HepG2 (cell line): ENCODE data around the gene PLSCR1. TPM values are rescaled to one million over a fixed set of nuclear protein-coding genes. Genes with fewer than 3 reads are reported as not detected.

Experiments
- CSRNP2 ChIP-seq: sonication (generic); formaldehyde crosslinking; conservative IDR thresholded peaks from 2 replicates; pipeline ENCODE4 v1.8.0; 2022; ENCODE audit warnings: low read depth, missing genetic modification reagents
- GTF3A ChIP-seq: sonication (generic); formaldehyde crosslinking; conservative IDR thresholded peaks from 2 replicates; pipeline ENCODE4 v1.4.0; 2020; ENCODE audit warnings: mild to moderate bottlenecking, missing genetic modification reagents
- GZF1 ChIP-seq: sonication (generic); formaldehyde crosslinking; IDR thresholded peaks from 2 replicates; pipeline ENCODE4 v1.5.1; 2020; ENCODE audit warnings: mild to moderate bottlenecking, missing genetic modification reagents
- HNF1A ChIP-seq, 2 experiments: sonication (generic) in 1 of 2; formaldehyde crosslinking in 1 of 2; IDR thresholded peaks; 2 replicates each; pipeline versions ENCODE4 v1.4.0 to v1.6.1; 2016 to 2020; ENCODE audit warnings: borderline replicate concordance in 1 of 2, low read depth in 1 of 2, mild to moderate bottlenecking in 1 of 2, missing genetic modification reagents in 1 of 2
- JUNB ChIP-seq: sonication (generic); formaldehyde crosslinking; IDR thresholded peaks from 2 replicates; pipeline ENCODE4 v1.8.0; 2022; ENCODE audit warnings: missing genetic modification reagents, mild to moderate bottlenecking, borderline replicate concordance
- MNT ChIP-seq: fragments of 450-650 bp; IDR thresholded peaks from 2 replicates; pipeline ENCODE4 v1.6.1; 2016
- NFIC ChIP-seq: IDR thresholded peaks from 2 replicates; pipeline ENCODE4 v1.6.1; 2012; ENCODE audit warnings: mild to moderate bottlenecking, low read length, inconsistent platforms
- RNF2 ChIP-seq: fragments of 450-650 bp; conservative IDR thresholded peaks from 2 replicates; pipeline ENCODE4 v1.6.1; 2016; ENCODE audit warnings: low read depth
- SIX1 ChIP-seq: sonication (generic); formaldehyde crosslinking; IDR thresholded peaks from 2 replicates; pipeline ENCODE4 v1.4.0; 2020; ENCODE audit warnings: missing genetic modification reagents, borderline replicate concordance
- SP4 ChIP-seq: sonication (generic); formaldehyde crosslinking; IDR thresholded peaks from 2 replicates; pipeline ENCODE4 v1.8.1; 2023; ENCODE audit warnings: mild to moderate bottlenecking, missing genetic modification reagents
- U2AF2 ChIP-seq: fragments of 200-400 bp; formaldehyde crosslinking; IDR thresholded peaks from 2 replicates; pipeline ENCODE4 v1.6.1; 2017; ENCODE audit warnings: low read depth, mild to moderate bottlenecking, low read length
- ZNF160 ChIP-seq: sonication (generic); formaldehyde crosslinking; IDR thresholded peaks from 2 replicates; pipeline ENCODE4 v1.8.0; 2022; ENCODE audit warnings: mild to moderate bottlenecking, inconsistent platforms, missing genetic modification reagents
- ZNF350 ChIP-seq: sonication (generic); formaldehyde crosslinking; IDR thresholded peaks from 2 replicates; pipeline ENCODE4 v1.4.0; 2020; ENCODE audit warnings: mild to moderate bottlenecking, low read depth, missing genetic modification reagents, borderline replicate concordance
- ZNF503 ChIP-seq: sonication (generic); formaldehyde crosslinking; IDR thresholded peaks from 2 replicates; pipeline ENCODE4 v1.4.0; 2020; ENCODE audit warnings: missing genetic modification reagents
- ZNF691 ChIP-seq: sonication (generic); formaldehyde crosslinking; IDR thresholded peaks from 2 replicates; pipeline ENCODE4 v1.4.0; 2020; ENCODE audit warnings: missing genetic modification reagents, low read depth, mild to moderate bottlenecking, borderline replicate concordance
- ZNF839 ChIP-seq: sonication (generic); formaldehyde crosslinking; IDR thresholded peaks from 2 replicates; pipeline ENCODE4 v1.4.0; 2020; ENCODE audit warnings: missing genetic modification reagents, mild to moderate bottlenecking, borderline replicate concordance
- ZNF878 ChIP-seq: sonication (generic); formaldehyde crosslinking; IDR thresholded peaks from 2 replicates; pipeline ENCODE4 v1.8.1; 2023; ENCODE audit warnings: mild to moderate bottlenecking, missing genetic modification reagents, moderate library complexity
- polyA plus RNA-seq, 8 experiments: library from polyadenylated mRNA; depleted of rRNA in 3 of 8; stranded (reverse) in 7 of 8; unstranded in 1 of 8; fragments of >200 nt; fragmentation: Illumina TruSeq in 4 of 8; extraction: Trizol in 4 of 8; gene quantifications; 2 replicates each; pipeline versions ENCODE4 v1.2.1 to v1.2.3, GENCODE V29; 2011 to 2016; ENCODE audit warnings: low read depth in 4 of 8, missing spikeins in 1 of 8, mixed read lengths in 1 of 8; ENCODE audit not compliant: insufficient read depth in 1 of 8
- total RNA-seq, 5 experiments: library from RNA; depleted of rRNA; stranded (reverse); fragments of >200 nt; fragmentation: Illumina TruSeq; extraction: Trizol; gene quantifications; 2 replicates each; pipeline ENCODE4 v1.2.3, GENCODE V29; 2016; ENCODE audit warnings: low read depth in 1 of 5

Gene PLSCR1
- total and polyA plus RNA-seq, 2 of the 13 experiments (the other 11 are each of a cell fraction or from before 2014, with no cell fraction given), result 33.8 to 34.1 TPM

GRCh38 chr3:146544002-146544928, at the start of gene PLSCR1 (continued):
- TF ChIP-seq ZNF350 (CRISPR knock-in tag), result no peak; the same call in 1 of the 2 replicates
- no peak for TF ChIP-seq U2AF2
- no peak for TF ChIP-seq ZNF878 (CRISPR knock-in tag)
- TF ChIP-seq RNF2, result no peak
- no peak for TF ChIP-seq CSRNP2
- TF ChIP-seq SP4 (CRISPR knock-in tag), result 0 out of 2 replicates have a peak, but pooled peaks have one; percentile 6
- no peak for TF ChIP-seq SIX1 (CRISPR knock-in tag)
- TF ChIP-seq HNF1A (IDR thresholded peaks at IDR 0.05; ENCODE audit: low read depth), result no peak
- TF ChIP-seq HNF1A (CRISPR knock-in tag; IDR thresholded peaks at IDR 0.05; ENCODE audit: borderline replicate concordance), result 0 out of 2 replicates have a peak, but pooled peaks have one; percentile 48
- peak; percentile 48; the same call in 1 of the 2 replicates for TF ChIP-seq ZNF160 (CRISPR knock-in tag)
- no peak for TF ChIP-seq JUNB (CRISPR knock-in tag)
- no peak for TF ChIP-seq GZF1
- no peak for TF ChIP-seq NFIC
- TF ChIP-seq ZNF839 (CRISPR knock-in tag), result no peak
- TF ChIP-seq MNT, result no peak
- peak; percentile 50; the same call in 1 of the 2 replicates for TF ChIP-seq ZNF503 (CRISPR knock-in tag)
- TF ChIP-seq ZNF691, result peak; percentile 22; the same call in 1 of the 2 replicates
- no peak for TF ChIP-seq GTF3A (CRISPR knock-in tag)
